Skeletal muscle tissue (tissue), 4 donors: ENCODE measurements around the gene RAB36. TPM values are rescaled to one million over a fixed set of nuclear protein-coding genes. Genes with fewer than 3 reads are reported as not detected.

Experiments
- H3K27ac ChIP-seq: one replicate; pipeline ENCODE4 v1.7.0; 2013; ENCODE audit warnings: mild to moderate bottlenecking, low read depth, low read length, inconsistent platforms
- H3K27me3 ChIP-seq, 3 donors: one replicate each; pipeline ENCODE4 v1.7.0; 2013; ENCODE audit warnings: low read length in 3 of 3; ENCODE audit not compliant: control insufficient read depth in 3 of 3, insufficient read depth in 3 of 3
- H3K36me3 ChIP-seq, 3 donors: one replicate each; pipeline ENCODE4 v1.7.0; 2013; ENCODE audit warnings: low read length in 3 of 3; ENCODE audit not compliant: control insufficient read depth in 3 of 3, insufficient read depth in 3 of 3
- H3K4me1 ChIP-seq, 3 donors: one replicate each; pipeline ENCODE4 v1.7.0; 2013; ENCODE audit warnings: low read length in 3 of 3, mild to moderate bottlenecking in 3 of 3; ENCODE audit not compliant: control insufficient read depth in 3 of 3, insufficient read depth in 3 of 3
- H3K4me3 ChIP-seq, 3 donors: one replicate each; pipeline ENCODE4 v1.7.0; 2013; ENCODE audit warnings: low read length in 3 of 3
- H3K9ac ChIP-seq, 3 donors: one replicate each; pipeline ENCODE4 v1.7.0; 2013; ENCODE audit warnings: low read length in 3 of 3, mild to moderate bottlenecking in 3 of 3, moderate library complexity in 2 of 3, low read depth in 1 of 3
- H3K9me3 ChIP-seq, 3 donors: one replicate each; pipeline ENCODE4 v1.7.0; 2013; ENCODE audit warnings: low read length in 3 of 3; ENCODE audit not compliant: control insufficient read depth in 3 of 3
- total RNA-seq: library from RNA; depleted of rRNA; stranded (reverse); fragments of >200 nt; gene quantifications from one replicate; pipeline ENCODE4 v1.2.3, GENCODE V29; 2014
- donor health status: Osteomylitis.

The RAB36 gene
- total RNA-seq, 1 donor from 2014 or later = 0.52 TPM

GRCh38 chr22:23102002-23102655 is 43.1 kb upstream of the RAB36 start:
- no peak overlapping the region for H3K27ac ChIP-seq
- peaks cover 0 to 6% (median 0%) of the 10 kb centered on the region in 3 donors for H3K27me3 ChIP-seq
- peaks cover 20 to 22% (median 20%) of the 10 kb centered on the region in 3 donors for H3K4me1 ChIP-seq
- H3K9me3 ChIP-seq = no peaks in the 10 kb centered on the region
- H3K9ac ChIP-seq = no peak overlapping the region
- H3K36me3 ChIP-seq = no peaks in the 10 kb centered on the region
- H3K4me3 ChIP-seq = no peak overlapping the region

GRCh38 chr22:23102776-23103175 is 42.5 kb upstream of the RAB36 start:
- no peaks in the 10 kb centered on the region for H3K36me3 ChIP-seq
- H3K9me3 ChIP-seq = no peaks in the 10 kb centered on the region
- no peak overlapping the region for H3K4me3 ChIP-seq
- H3K4me1 ChIP-seq = peaks cover 20 to 21% (median 20%) of the 10 kb centered on the region in 3 donors
- H3K27me3 ChIP-seq = peaks cover 0 to 6% (median 0%) of the 10 kb centered on the region in 3 donors
- H3K9ac ChIP-seq = no peak overlapping the region
- no peak overlapping the region for H3K27ac ChIP-seq

GRCh38 chr22:23103199-23103954 is 41.9 kb upstream of the RAB36 start:
- H3K36me3 ChIP-seq = no peaks in the 10 kb centered on the region
- H3K27me3 ChIP-seq = peaks cover 0 to 6% (median 0%) of the 10 kb centered on the region in 3 donors
- no peak overlapping the region for H3K27ac ChIP-seq
- H3K4me3 ChIP-seq = no peak overlapping the region
- peaks cover 14 to 16% (median 15%) of the 10 kb centered on the region in 3 donors for H3K4me1 ChIP-seq
- no peak overlapping the region for H3K9ac ChIP-seq
- no peaks in the 10 kb centered on the region for H3K9me3 ChIP-seq

- H3K9me3 ChIP-seq = no peaks in the 10 kb centered on the region
- H3K9ac ChIP-seq = no peak overlapping the region
- peaks cover 0 to 6% (median 0%) of the 10 kb centered on the region in 3 donors for H3K27me3 ChIP-seq
- no peaks in the 10 kb centered on the region for H3K36me3 ChIP-seq
- H3K4me1 ChIP-seq = peaks cover 5 to 6% (median 5%) of the 10 kb centered on the region in 3 donors
- H3K27ac ChIP-seq = no peak overlapping the region
- no peak overlapping the region for H3K4me3 ChIP-seq
Observed at GRCh38 chr22:23104187-23104971, 40.9 kb upstream of the RAB36 start.

GRCh38 chr22:23105304-23105703 is 40.0 kb upstream of the RAB36 start:
- Histone ChIP-seq H3K36me3 (no peaks in the 10 kb centered on the region), H3K4me1 (peaks cover 0 to 3% (median 0%) of the 10 kb centered on the region in 3 donors), H3K9me3 (no peaks in the 10 kb centered on the region), H3K27me3 (peaks cover 0 to 6% (median 0%) of the 10 kb centered on the region in 3 donors), H3K27ac (no peak overlapping the region), H3K4me3 (no peak overlapping the region), H3K9ac (no peak overlapping the region)

GRCh38 chr22:23105919-23106318 is 39.4 kb upstream of the RAB36 start:
- no peaks in the 10 kb centered on the region for H3K36me3 ChIP-seq
- no peak overlapping the region for H3K27ac ChIP-seq
- no peaks in the 10 kb centered on the region for H3K9me3 ChIP-seq
- H3K27me3 ChIP-seq = peaks cover 0 to 6% (median 0%) of the 10 kb centered on the region in 3 donors
- H3K4me3 ChIP-seq = no peak overlapping the region
- peaks cover 0 to 8% (median 0%) of the 10 kb centered on the region in 3 donors for H3K4me1 ChIP-seq
- H3K9ac ChIP-seq = no peak overlapping the region

- Histone ChIP-seq H3K4me3 (no peak overlapping the region), H3K4me1 (peaks cover 0 to 8% (median 0%) of the 10 kb centered on the region in 3 donors), H3K36me3 (no peaks in the 10 kb centered on the region), H3K27ac (no peak overlapping the region), H3K9ac (no peak overlapping the region), H3K27me3 (peaks cover 0 to 6% (median 0%) of the 10 kb centered on the region in 3 donors), H3K9me3 (no peaks in the 10 kb centered on the region)
Observed at GRCh38 chr22:23106344-23106743, 38.9 kb upstream of the RAB36 start.

GRCh38 chr22:23106906-23107367 is 38.3 kb upstream of the RAB36 start:
- H3K9ac ChIP-seq = peak overlapping the region in 1 of 3 donors; percentile 16
- no peaks in the 10 kb centered on the region for H3K36me3 ChIP-seq
- H3K9me3 ChIP-seq = no peaks in the 10 kb centered on the region
- H3K27ac ChIP-seq = no peak overlapping the region
- no peak overlapping the region for H3K4me3 ChIP-seq
- peaks cover 0 to 8% (median 0%) of the 10 kb centered on the region in 3 donors for H3K4me1 ChIP-seq
- peaks cover 0 to under 1% (median 0%) of the 10 kb centered on the region in 3 donors for H3K27me3 ChIP-seq

- H3K9ac ChIP-seq = no peak overlapping the region
- H3K9me3 ChIP-seq = no peaks in the 10 kb centered on the region
- H3K27me3 ChIP-seq = peaks cover 0 to 2% (median 0%) of the 10 kb centered on the region in 3 donors
- no peak overlapping the region for H3K27ac ChIP-seq
- H3K4me3 ChIP-seq = no peak overlapping the region
- no peaks in the 10 kb centered on the region for H3K36me3 ChIP-seq
- peaks cover 0 to 9% (median 4%) of the 10 kb centered on the region in 3 donors for H3K4me1 ChIP-seq
Observed at GRCh38 chr22:23107487-23108248, 37.6 kb upstream of the RAB36 start.
